Cardiac muscle cell (in vitro differentiated cells and primary cell): ENCODE data around the gene ECD. TPM values are rescaled to one million over a fixed set of nuclear protein-coding genes. Genes with fewer than 3 reads are reported as not detected.
A peak's percentile ranks its signal among the peaks of the same experiment; 100 is the strongest.
"Not testable (repeated sequence)": the region's sequence is repeated elsewhere in the genome, so short reads cannot be mapped to it uniquely, and the experiment has no call there.

ENCODE experiments used
- DNase-seq, 2 donors: peaks; one replicate each; pipeline versions ENCODE4 v3.0.0 to v3.0.0-alpha.2; 2010 to 2017; ENCODE audit warnings: low read depth in 1 of 2, low spot score in 1 of 2
- H3K27ac ChIP-seq: fragments of 200-600 bp; sonication (generic); 2 replicates; pipeline ENCODE4 v1.5.1; 2016
- H3K27me3 ChIP-seq: fragments of 200-600 bp; sonication (generic); 2 replicates; pipeline ENCODE4 v1.6.0; 2016; ENCODE audit warnings: control low read depth
- H3K36me3 ChIP-seq: fragments of 200-600 bp; sonication (generic); 2 replicates; pipeline ENCODE4 v1.5.1; 2016; ENCODE audit warnings: control low read depth
- H3K4me1 ChIP-seq: fragments of 200-600 bp; sonication (generic); 2 replicates; pipeline ENCODE4 v1.8.1; 2017; ENCODE audit warnings: low read depth, mild to moderate bottlenecking, mixed run types
- H3K4me3 ChIP-seq: fragments of 200-600 bp; sonication (generic); 2 replicates; pipeline ENCODE4 v1.5.1; 2016; ENCODE audit warnings: mild to moderate bottlenecking
- H3K9me3 ChIP-seq: fragments of 200-600 bp; sonication (generic); 2 replicates; pipeline ENCODE4 v1.5.1; 2017; ENCODE audit warnings: low read depth, mild to moderate bottlenecking, control low read depth
- CTCF ChIP-seq: IDR thresholded peaks from 2 replicates; pipeline ENCODE4 v1.5.1; 2012; ENCODE audit warnings: low read depth, mild to moderate bottlenecking, low read length
- polyA plus RNA-seq: library from polyadenylated mRNA; unstranded; fragments of >200 nt; fragmentation: Nextera tagmentation; extraction: Ambion mirVana; gene quantifications from 2 replicates; pipeline ENCODE4 v1.2.1, GENCODE V29; 2016
- total RNA-seq: library from RNA; depleted of rRNA; stranded (reverse); fragments of >200 nt; gene quantifications from 2 replicates; pipeline ENCODE4 v1.2.3, GENCODE V29; 2016

The ECD gene
- total and polyA plus RNA-seq, 2 experiments from 2014 or later = 20.0 to 21.8 TPM

- peak in 1 of 2 donors; percentile 36 for DNase-seq
- H3K4me3 ChIP-seq = no peak overlapping the region
- H3K27ac ChIP-seq = no peak overlapping the region
- peaks cover 11% of the 10 kb centered on the region for H3K4me1 ChIP-seq
- no peaks in the 10 kb centered on the region for H3K27me3 ChIP-seq
- no peaks in the 10 kb centered on the region for H3K9me3 ChIP-seq
- TF ChIP-seq CTCF = no peak
- H3K36me3 ChIP-seq = no peaks in the 10 kb centered on the region
Measured at GRCh38 chr10:73113551-73113950, 54.3 kb downstream of the ECD start.

GRCh38 chr10:73112032-73112431 is 55.8 kb downstream of the ECD start:
- not testable (repeated sequence) for H3K27me3 ChIP-seq, H3K27ac ChIP-seq, DNase-seq, H3K9me3 ChIP-seq, H3K4me3 ChIP-seq, H3K36me3 ChIP-seq, H3K4me1 ChIP-seq

GRCh38 chr10:73110345-73110849 is 57.4 kb downstream of the ECD start, which contains the start of gene NUDT13:
Gene NUDT13 (plus strand): TSS chr10:73110455. CDS start chr10:73114366, 3,911 bp downstream.
- Histone ChIP-seq H3K9me3 (no peaks in the 10 kb centered on the region), H3K36me3 (no peaks in the 10 kb centered on the region), H3K4me3 (peak within 1 kb of the TSS; percentile 53), H3K4me1 (no peaks in the 10 kb centered on the region), H3K27ac (peak within 1 kb of the TSS; percentile 88), H3K27me3 (no peaks in the 10 kb centered on the region)
- no peak for TF ChIP-seq CTCF
- peak; percentile 79 to 87 for DNase-seq

GRCh38 chr10:73109248-73109652 is 58.6 kb downstream of the ECD start:
- H3K9me3 ChIP-seq, H3K4me1 ChIP-seq, DNase-seq, H3K27me3 ChIP-seq, H3K4me3 ChIP-seq, H3K27ac ChIP-seq, H3K36me3 ChIP-seq: not testable (repeated sequence)

GRCh38 chr10:73106301-73106700 is 61.5 kb downstream of the ECD start:
- Histone ChIP-seq H3K36me3 (no peaks in the 10 kb centered on the region), H3K27me3 (no peaks in the 10 kb centered on the region), H3K4me1 (no peaks in the 10 kb centered on the region), H3K27ac (no peak overlapping the region), H3K9me3 (no peaks in the 10 kb centered on the region), H3K4me3 (no peak overlapping the region)
- TF ChIP-seq CTCF = no peak
- no peak for DNase-seq

GRCh38 chr10:73099141-73099540 is 68.7 kb downstream of the ECD start:
- H3K4me3 ChIP-seq = no peak overlapping the region
- DNase-seq = no peak
- H3K27me3 ChIP-seq = no peaks in the 10 kb centered on the region
- TF ChIP-seq CTCF = no peak
- H3K4me1 ChIP-seq = peaks cover 7% of the 10 kb centered on the region
- H3K36me3 ChIP-seq = no peaks in the 10 kb centered on the region
- H3K27ac ChIP-seq = peak overlapping the region; percentile 22
- H3K9me3 ChIP-seq = no peaks in the 10 kb centered on the region

- Histone ChIP-seq H3K27ac (peak overlapping the region; percentile 88), H3K4me3 (peak overlapping the region; percentile 90), H3K9me3 (no peaks in the 10 kb centered on the region), H3K4me1 (peaks cover 16% of the 10 kb centered on the region), H3K27me3 (no peaks in the 10 kb centered on the region), H3K36me3 (no peaks in the 10 kb centered on the region)
- no peak for TF ChIP-seq CTCF
- DNase-seq = no peak
Measured at GRCh38 chr10:73097305-73097670, 70.5 kb downstream of the ECD start.
